Activated naive CD4-positive, alpha-beta T cell treated with anti-CD3 and anti-CD28 coated beads for 36 hours (primary cell): Measurements from ENCODE around the gene TARS2. TPM values are rescaled to one million over a fixed set of nuclear protein-coding genes. Genes with fewer than 3 reads are reported as not detected.

Source experiments
- CTCF ChIA-PET: fragments of 350-600 bp; sonication (Branson Sonifier 250); formaldehyde crosslinking; loops from one replicate; lab custom pipeline; 2021; ENCODE audit warnings: antibody characterized with exemption; lab: Charles Lee
- DNase-seq: peaks from one replicate; pipeline ENCODE4 v3.0.0-alpha.2; 2020
- H3K27ac Mint-ChIP-seq: one replicate; pipeline ENCODE4 v1.8.0; 2021; ENCODE audit warnings: mild to moderate bottlenecking, mixed read lengths
- H3K27me3 Mint-ChIP-seq: one replicate; pipeline ENCODE4 v1.8.0; 2021; ENCODE audit warnings: low read depth, mixed read lengths
- H3K36me3 Mint-ChIP-seq: one replicate; pipeline ENCODE4 v1.8.0; 2021; ENCODE audit warnings: low read depth, mixed read lengths
- H3K4me1 Mint-ChIP-seq: one replicate; pipeline ENCODE4 v1.8.0; 2021; ENCODE audit warnings: low read depth, mixed read lengths
- H3K4me3 Mint-ChIP-seq: one replicate; pipeline ENCODE4 v1.8.0; 2021; ENCODE audit warnings: mild to moderate bottlenecking, moderate library complexity, mixed read lengths
- H3K9me3 Mint-ChIP-seq: one replicate; pipeline ENCODE4 v1.8.0; 2021; ENCODE audit warnings: mixed read lengths
- intact Hi-C: fragments of 100-400 bp; cut with micrococcal nuclease; formaldehyde crosslinking; loops from one replicate; pipeline ENCODE4 v1.15.1; 2023
- total RNA-seq, 2 experiments: library from RNA; stranded (reverse); gene quantifications; one replicate each; pipeline ENCODE4 v1.2.3, GENCODE V29; 2021

Gene TARS2
- total RNA-seq, 2 experiments from 2014 or later = 43.7 to 46.0 TPM

GRCh38 chr1:150511551-150511950 is 24.3 kb downstream of the TARS2 start:
- H3K4me3 Mint-ChIP-seq = no peak overlapping the region
- CTCF ChIA-PET = interaction anchor here (0.7 to 1.4 kb wide), 2 partner anchors 10 to 21 kb away, joined by 3 to 4 read pairs; no protein-coding TSS in a partner anchor
- peaks cover 8% of the 10 kb centered on the region for H3K36me3 Mint-ChIP-seq
- no peaks in the 10 kb centered on the region for H3K9me3 Mint-ChIP-seq
- intact Hi-C loops = no loop called here
- DNase-seq = no peak
- peaks cover 6% of the 10 kb centered on the region for H3K4me1 Mint-ChIP-seq
- H3K27me3 Mint-ChIP-seq = no peaks in the 10 kb centered on the region
- H3K27ac Mint-ChIP-seq = no peak overlapping the region

DNA sequence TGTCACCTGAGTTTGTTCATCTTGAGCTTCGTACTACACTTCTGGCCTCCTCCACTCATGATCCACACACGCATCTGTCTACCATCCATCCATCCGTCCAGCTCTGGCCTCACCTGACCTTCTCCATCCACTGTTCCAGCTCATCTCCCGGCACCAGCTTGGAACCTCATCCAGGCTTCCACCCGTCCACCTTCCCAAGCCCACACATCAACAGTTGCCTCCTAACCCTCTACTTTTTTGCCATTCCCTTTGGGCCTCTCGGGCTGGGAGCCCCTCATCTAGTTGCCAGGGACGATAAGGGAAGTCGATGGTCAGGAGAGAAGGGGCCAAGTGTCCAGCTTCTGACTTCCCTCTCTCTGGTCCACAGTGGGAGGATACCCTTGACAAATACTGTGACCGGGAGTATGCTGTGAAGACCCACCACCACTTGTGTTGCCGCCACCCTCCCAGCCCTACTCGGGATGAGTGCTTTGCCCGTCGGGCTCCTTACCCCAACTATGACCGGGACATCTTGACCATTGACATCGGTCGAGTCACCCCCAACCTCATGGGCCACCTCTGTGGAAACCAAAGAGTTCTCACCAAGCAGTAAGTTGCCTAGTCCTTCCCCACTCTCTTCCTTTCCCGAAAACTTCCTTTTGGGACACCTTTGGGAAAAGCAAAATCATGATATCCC is 24.9 kb downstream of the TARS2 start:
- CTCF ChIA-PET = interaction anchor here (0.7 to 1.4 kb wide), 2 partner anchors 11 to 20 kb away, joined by 3 to 4 read pairs; no protein-coding TSS in a partner anchor
- DNase-seq = no peak
- H3K4me3 Mint-ChIP-seq = no peak overlapping the region
- H3K9me3 Mint-ChIP-seq = no peaks in the 10 kb centered on the region
- intact Hi-C loops = no loop called here
- H3K27ac Mint-ChIP-seq = no peak overlapping the region
- no peaks in the 10 kb centered on the region for H3K27me3 Mint-ChIP-seq
- peaks cover 9% of the 10 kb centered on the region for H3K4me1 Mint-ChIP-seq
- peaks cover 6% of the 10 kb centered on the region for H3K36me3 Mint-ChIP-seq

DNA sequence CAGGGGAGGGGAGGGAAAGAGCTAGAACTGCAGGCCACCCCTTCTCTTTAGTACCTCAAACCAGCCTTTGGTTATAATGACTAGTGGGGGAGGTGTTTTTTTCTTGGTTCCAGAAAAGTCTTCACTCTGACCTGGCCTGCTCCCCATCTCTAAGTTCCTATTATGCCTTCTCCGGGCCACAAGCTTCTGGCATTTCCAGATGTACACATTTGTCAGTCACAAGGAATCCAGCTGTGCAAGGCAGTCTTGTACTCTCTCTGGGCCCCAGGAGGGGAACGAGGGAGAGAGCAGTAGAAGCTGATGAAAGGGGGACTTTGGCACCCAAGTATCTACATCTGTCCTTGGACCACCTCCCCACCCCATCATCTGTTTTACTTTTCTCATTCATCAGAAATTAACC is 25.6 kb downstream of the TARS2 start:
- Mint-ChIP-seq H3K9me3 (no peaks in the 10 kb centered on the region), H3K4me3 (no peak overlapping the region), H3K27me3 (no peaks in the 10 kb centered on the region), H3K36me3 (peaks cover 3% of the 10 kb centered on the region), H3K27ac (no peak overlapping the region), H3K4me1 (peaks cover 9% of the 10 kb centered on the region)
- no peak for DNase-seq
- CTCF ChIA-PET = interaction anchor here (1.4 kb wide), 1 partner anchor 20 kb away, joined by 4 read pairs; no protein-coding TSS in a partner anchor
- intact Hi-C loops = no loop called here

- CTCF ChIA-PET = interaction anchor here (0.6 kb wide), 3 partner anchors 24 to 257 kb away, joined by 3 to 6 read pairs (median 3); no protein-coding TSS in a partner anchor
- Mint-ChIP-seq H3K9me3 (no peaks in the 10 kb centered on the region), H3K4me3 (no peak overlapping the region), H3K27ac (no peak overlapping the region), H3K36me3 (peaks cover 3% of the 10 kb centered on the region), H3K27me3 (no peaks in the 10 kb centered on the region), H3K4me1 (peaks cover 9% of the 10 kb centered on the region)
- intact Hi-C loops = no loop called here
- no peak for DNase-seq
These were observed 26.2 kb downstream of the TARS2 start for GRCh38 chr1:150513351-150513791.

- peaks cover 3% of the 10 kb centered on the region for H3K36me3 Mint-ChIP-seq
- peak overlapping the region; percentile 90 for H3K4me3 Mint-ChIP-seq
- intact Hi-C loops = loop anchor here (2.0 kb wide), 1 partner anchor 277 kb away; the partner anchor contains the start of gene ANP32E
- H3K9me3 Mint-ChIP-seq = no peaks in the 10 kb centered on the region
- CTCF ChIA-PET = interaction anchor here (0.6 to 2.8 kb wide), 2 partner anchors 18 to 258 kb away, joined by 3 to 10 read pairs; no protein-coding TSS in a partner anchor
- DNase-seq = no peak
- H3K27ac Mint-ChIP-seq = no peak overlapping the region
- H3K27me3 Mint-ChIP-seq = no peaks in the 10 kb centered on the region
- peaks cover 9% of the 10 kb centered on the region for H3K4me1 Mint-ChIP-seq
These were observed 27.0 kb downstream of the TARS2 start for GRCh38 chr1:150514260-150514659.

GRCh38 chr1:150514913-150515327 is 27.7 kb downstream of the TARS2 start:
- no peaks in the 10 kb centered on the region for H3K27me3 Mint-ChIP-seq
- H3K4me3 Mint-ChIP-seq = peak overlapping the region; percentile 90
- peaks cover 9% of the 10 kb centered on the region for H3K4me1 Mint-ChIP-seq
- H3K9me3 Mint-ChIP-seq = no peaks in the 10 kb centered on the region
- no peak for DNase-seq
- CTCF ChIA-PET = interaction anchor here (0.5 to 2.8 kb wide), 4 partner anchors 16 to 259 kb away, joined by 3 to 10 read pairs (median 4); no protein-coding TSS in a partner anchor
- H3K36me3 Mint-ChIP-seq = peaks cover 3% of the 10 kb centered on the region
- peak overlapping the region; percentile 20 for H3K27ac Mint-ChIP-seq
- intact Hi-C loops = loop anchor here (1.0 to 5.0 kb wide), 4 partner anchors 28 to 278 kb away; partner anchors contain the start of genes ANP32E and TARS2

- Mint-ChIP-seq H3K27me3 (no peaks in the 10 kb centered on the region), H3K36me3 (peaks cover 3% of the 10 kb centered on the region), H3K4me1 (peaks cover 9% of the 10 kb centered on the region), H3K27ac (peak within 1 kb of the TSS; percentile 20), H3K4me3 (peak within 1 kb of the TSS; percentile 90), H3K9me3 (no peaks in the 10 kb centered on the region)
- peak; percentile 91 for DNase-seq
- CTCF ChIA-PET = interaction anchor here (0.5 to 2.8 kb wide), 12 partner anchors 15 to 259 kb away, joined by 3 to 10 read pairs (median 3); no protein-coding TSS in a partner anchor
- intact Hi-C loops = loop anchor here (1.0 to 5.0 kb wide), 4 partner anchors 28 to 279 kb away; partner anchors contain the start of genes ANP32E and TARS2
These were observed 28.3 kb downstream of the TARS2 start, which contains the start of gene FALEC for GRCh38 chr1:150515328-150516049. TSS of gene FALEC (plus strand) at chr1:150515752.

DNA sequence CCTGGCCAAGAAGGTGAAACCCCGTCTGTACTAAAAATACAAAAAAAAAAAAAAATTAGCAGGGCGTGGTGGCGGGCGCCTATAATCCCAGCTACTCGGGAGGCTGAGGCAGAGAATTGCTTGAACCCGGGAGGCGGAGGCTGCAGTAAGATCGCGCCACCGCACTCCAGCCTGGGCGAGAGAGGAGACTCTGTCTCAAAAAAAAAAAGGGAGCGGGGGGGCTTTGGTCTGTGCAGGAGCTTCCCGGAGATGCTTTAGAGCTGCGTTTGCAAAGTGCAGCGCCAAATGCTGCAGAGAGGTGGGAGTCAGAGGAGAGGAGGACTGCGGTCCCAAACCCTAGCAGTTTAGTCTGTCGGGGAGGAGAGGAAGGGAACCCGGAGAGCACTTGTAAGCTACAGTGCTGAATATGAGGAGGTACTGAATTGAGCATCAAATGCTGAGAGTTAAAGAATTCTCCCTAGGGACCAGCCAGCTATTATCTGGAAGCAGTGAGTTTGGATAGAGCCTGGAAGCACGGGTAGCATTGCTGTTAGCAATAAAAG is 28.9 kb downstream of the TARS2 start:
- CTCF ChIA-PET = interaction anchor here (0.6 to 2.8 kb wide), 13 partner anchors 15 to 460 kb away, joined by 3 to 10 read pairs (median 3); no protein-coding TSS in a partner anchor
- no peaks in the 10 kb centered on the region for H3K9me3 Mint-ChIP-seq
- H3K4me3 Mint-ChIP-seq = peak overlapping the region; percentile 90
- intact Hi-C loops = loop anchor here (5.0 kb wide), 1 partner anchor 54 kb away; no protein-coding TSS in a partner anchor
- peaks cover 3% of the 10 kb centered on the region for H3K36me3 Mint-ChIP-seq
- peaks cover 9% of the 10 kb centered on the region for H3K4me1 Mint-ChIP-seq
- no peak overlapping the region for H3K27ac Mint-ChIP-seq
- DNase-seq = peak; percentile 14
- no peaks in the 10 kb centered on the region for H3K27me3 Mint-ChIP-seq

GRCh38 chr1:150516616-150517015 is 29.4 kb downstream of the TARS2 start:
- H3K27ac Mint-ChIP-seq = no peak overlapping the region
- peaks cover 9% of the 10 kb centered on the region for H3K4me1 Mint-ChIP-seq
- intact Hi-C loops = loop anchor here (5.0 kb wide), 1 partner anchor 54 kb away; no protein-coding TSS in a partner anchor
- no peak for DNase-seq
- H3K9me3 Mint-ChIP-seq = no peaks in the 10 kb centered on the region
- CTCF ChIA-PET = interaction anchor here (0.7 to 2.8 kb wide), 11 partner anchors 14 to 459 kb away, joined by 3 to 10 read pairs (median 3); no protein-coding TSS in a partner anchor
- peak overlapping the region; percentile 90 for H3K4me3 Mint-ChIP-seq
- peaks cover 3% of the 10 kb centered on the region for H3K36me3 Mint-ChIP-seq
- no peaks in the 10 kb centered on the region for H3K27me3 Mint-ChIP-seq

- H3K4me3 Mint-ChIP-seq = no peak overlapping the region
- DNase-seq = no peak
- no peaks in the 10 kb centered on the region for H3K36me3 Mint-ChIP-seq
- H3K9me3 Mint-ChIP-seq = no peaks in the 10 kb centered on the region
- H3K27me3 Mint-ChIP-seq = no peaks in the 10 kb centered on the region
- peaks cover 5% of the 10 kb centered on the region for H3K4me1 Mint-ChIP-seq
- intact Hi-C loops = no loop called here
- H3K27ac Mint-ChIP-seq = no peak overlapping the region
- CTCF ChIA-PET = no interaction called here
These were observed 34.2 kb downstream of the TARS2 start for GRCh38 chr1:150521196-150521968.

GRCh38 chr1:150525348-150525747 is 38.1 kb downstream of the TARS2 start:
- Mint-ChIP-seq H3K36me3 (no peaks in the 10 kb centered on the region), H3K9me3 (no peaks in the 10 kb centered on the region), H3K4me1 (no peaks in the 10 kb centered on the region), H3K4me3 (no peak overlapping the region), H3K27ac (no peak overlapping the region), H3K27me3 (no peaks in the 10 kb centered on the region)
- CTCF ChIA-PET = interaction anchor here (0.6 to 0.7 kb wide), 2 partner anchors 92 to 432 kb away, joined by 4 to 5 read pairs; no protein-coding TSS in a partner anchor
- no peak for DNase-seq
- intact Hi-C loops = no loop called here
